D721Med (cell line): ENCODE measurements around the gene PANK4.

Experiments
- DNase-seq: peaks from one replicate; pipeline ENCODE4 v3.0.0; 2011; ENCODE audit warnings: low spot score; ENCODE audit not compliant: insufficient read length
- FAIRE-seq: peaks from 2 replicates; lab custom pipeline; 2011; peaks lifted over from hg19 to GRCh38; lab: Jason Lieb, UNC
- TF ChIP-seq, protein P1 (sequence below): IDR thresholded peaks from 2 replicates; pipeline ENCODE4 v1.5.1; 2012; ENCODE audit warnings: mild to moderate bottlenecking, control low read depth; ENCODE audit not compliant: insufficient read depth; ENCODE audit errors: missing control alignments

The PANK4 gene

DNA sequence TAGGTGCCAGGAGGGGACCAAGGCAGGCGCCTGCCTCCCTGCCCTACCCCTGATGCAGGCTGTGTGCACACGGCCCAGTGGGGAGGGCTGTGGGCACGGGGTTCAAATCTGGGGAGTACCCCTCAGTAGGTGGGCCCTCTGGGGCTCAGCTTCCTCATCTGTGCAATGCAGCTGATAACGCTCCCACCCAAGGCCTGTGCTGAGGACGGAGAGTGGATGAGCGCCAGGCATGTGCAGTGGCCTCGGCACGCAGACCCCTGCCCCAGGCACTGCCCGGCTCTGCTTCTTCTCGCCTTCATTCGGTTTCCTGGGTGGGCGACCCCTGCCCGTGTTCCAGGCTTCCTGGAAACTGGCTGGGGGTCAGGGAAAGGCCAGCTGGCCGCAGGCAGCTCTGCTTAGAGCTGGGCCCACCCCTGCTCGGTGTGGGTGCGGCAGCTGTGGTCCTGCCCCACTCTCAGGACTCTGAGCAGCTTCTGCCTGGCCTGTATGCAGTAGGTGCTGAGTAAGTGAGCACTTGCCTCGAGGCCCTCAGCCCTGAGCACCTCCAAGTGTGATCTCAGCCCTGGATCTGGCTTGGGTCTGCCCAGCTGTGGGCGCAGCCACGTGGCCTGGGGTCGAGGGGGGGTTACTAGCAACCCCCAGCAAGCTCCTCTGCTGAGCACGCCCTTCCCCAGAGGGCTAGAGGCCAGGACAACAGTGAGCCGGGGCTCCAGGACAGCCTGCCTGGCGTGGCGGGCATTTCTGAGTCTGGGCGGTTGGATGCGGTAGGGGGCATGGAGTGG lies 17.9 kb upstream of the PANK4 start:
- FAIRE-seq (no peak), DNase-seq (no peak)
- TF ChIP-seq, protein P1, sequence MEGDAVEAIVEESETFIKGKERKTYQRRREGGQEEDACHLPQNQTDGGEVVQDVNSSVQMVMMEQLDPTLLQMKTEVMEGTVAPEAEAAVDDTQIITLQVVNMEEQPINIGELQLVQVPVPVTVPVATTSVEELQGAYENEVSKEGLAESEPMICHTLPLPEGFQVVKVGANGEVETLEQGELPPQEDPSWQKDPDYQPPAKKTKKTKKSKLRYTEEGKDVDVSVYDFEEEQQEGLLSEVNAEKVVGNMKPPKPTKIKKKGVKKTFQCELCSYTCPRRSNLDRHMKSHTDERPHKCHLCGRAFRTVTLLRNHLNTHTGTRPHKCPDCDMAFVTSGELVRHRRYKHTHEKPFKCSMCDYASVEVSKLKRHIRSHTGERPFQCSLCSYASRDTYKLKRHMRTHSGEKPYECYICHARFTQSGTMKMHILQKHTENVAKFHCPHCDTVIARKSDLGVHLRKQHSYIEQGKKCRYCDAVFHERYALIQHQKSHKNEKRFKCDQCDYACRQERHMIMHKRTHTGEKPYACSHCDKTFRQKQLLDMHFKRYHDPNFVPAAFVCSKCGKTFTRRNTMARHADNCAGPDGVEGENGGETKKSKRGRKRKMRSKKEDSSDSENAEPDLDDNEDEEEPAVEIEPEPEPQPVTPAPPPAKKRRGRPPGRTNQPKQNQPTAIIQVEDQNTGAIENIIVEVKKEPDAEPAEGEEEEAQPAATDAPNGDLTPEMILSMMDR: no peak

DNA sequence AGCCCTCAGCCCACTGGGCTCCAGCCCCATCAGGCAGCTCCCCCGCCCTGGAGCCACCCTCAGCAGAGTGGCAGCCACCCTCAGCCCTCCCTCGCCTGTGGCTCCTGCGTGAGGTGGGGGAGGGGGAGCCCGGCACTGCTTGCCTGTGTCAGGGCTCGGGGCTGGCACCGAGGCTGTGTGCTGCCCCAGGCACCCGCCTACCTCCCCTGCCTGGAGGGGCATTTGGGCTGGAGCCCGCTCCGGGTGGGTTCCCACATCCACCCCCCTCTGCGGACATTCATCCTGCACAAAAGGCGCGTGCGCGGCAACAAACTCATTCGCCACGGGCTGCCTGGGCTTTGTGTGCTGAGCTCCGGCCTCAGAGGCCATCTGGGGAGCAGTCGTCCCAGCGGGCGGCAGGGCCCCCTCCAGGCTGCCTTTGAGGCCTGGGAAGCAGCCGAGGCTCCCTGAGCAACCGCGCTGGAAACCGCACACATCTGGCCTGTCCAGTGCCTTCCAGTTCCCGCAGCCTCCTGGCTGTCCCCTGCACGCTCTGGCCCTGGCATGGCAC lies 17.2 kb upstream of the PANK4 start:
- DNase-seq: no peak
- TF ChIP-seq, protein P1: no peak
- FAIRE-seq: no peak

DNA sequence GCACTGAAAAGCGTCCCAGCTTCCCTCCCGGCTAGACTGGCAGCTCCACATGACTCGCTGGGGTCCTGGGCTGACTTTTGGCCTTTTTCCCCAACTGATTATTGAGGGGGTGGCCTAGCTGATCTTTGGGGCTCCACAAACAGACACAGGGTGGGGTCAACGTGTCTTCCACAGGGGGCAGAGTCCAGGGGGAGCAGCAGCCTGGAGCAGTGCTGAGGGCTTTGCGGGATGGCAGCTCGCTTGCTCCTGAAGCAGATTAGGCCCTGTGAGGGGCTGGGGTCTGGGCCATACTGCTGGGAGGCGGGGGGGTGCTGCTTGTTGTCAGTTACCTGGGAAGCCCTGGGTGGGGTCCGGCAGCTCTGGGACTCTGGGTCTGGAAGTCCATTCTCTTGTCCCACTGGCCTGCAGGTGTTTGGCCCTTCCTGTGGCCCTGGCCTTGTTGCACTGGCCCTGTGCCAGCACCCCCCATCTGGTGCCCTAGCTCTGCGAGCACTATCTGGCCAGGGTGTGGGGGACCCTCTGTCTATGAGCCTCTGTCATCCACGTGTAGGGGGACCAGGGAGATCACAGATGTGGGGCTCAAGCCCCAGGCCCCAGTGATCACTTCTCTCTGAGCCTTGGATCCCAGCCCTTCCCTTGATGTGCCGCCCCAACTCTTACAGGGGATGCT lies 16.0 kb upstream of the PANK4 start:
- FAIRE-seq: no peak
- TF ChIP-seq, protein P1: no peak
- no peak for DNase-seq

DNA sequence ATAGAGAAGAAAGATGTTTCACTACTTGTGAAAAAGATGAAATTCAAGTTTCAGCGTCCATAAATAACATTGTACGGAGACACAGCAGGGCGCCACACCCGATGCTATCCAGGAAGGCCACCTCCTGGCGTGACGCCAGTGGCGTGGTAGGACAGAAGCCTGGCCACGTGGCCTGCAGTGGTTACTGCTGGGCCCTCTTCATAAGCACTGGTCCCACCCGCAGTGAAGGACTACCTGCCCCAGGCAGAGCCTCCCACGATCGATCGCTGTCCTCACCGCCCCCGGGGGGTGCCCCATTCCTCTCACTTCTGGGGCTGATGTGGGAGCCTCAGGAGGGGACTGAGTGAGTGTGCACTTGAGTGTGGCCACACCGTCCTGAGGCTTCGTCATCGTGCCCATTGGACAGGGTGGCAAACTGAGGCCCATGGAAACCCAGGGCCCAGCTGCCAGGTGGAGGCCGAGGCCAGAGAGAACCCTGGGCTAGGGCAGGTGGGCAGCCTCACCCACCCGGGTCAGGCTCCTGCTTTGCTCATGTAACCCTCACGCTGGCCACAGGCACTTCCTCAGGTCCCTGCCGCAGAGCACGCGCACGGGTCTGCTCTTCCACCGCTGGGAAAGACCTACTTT lies 15.3 kb upstream of the PANK4 start:
- no peak for FAIRE-seq

DNA sequence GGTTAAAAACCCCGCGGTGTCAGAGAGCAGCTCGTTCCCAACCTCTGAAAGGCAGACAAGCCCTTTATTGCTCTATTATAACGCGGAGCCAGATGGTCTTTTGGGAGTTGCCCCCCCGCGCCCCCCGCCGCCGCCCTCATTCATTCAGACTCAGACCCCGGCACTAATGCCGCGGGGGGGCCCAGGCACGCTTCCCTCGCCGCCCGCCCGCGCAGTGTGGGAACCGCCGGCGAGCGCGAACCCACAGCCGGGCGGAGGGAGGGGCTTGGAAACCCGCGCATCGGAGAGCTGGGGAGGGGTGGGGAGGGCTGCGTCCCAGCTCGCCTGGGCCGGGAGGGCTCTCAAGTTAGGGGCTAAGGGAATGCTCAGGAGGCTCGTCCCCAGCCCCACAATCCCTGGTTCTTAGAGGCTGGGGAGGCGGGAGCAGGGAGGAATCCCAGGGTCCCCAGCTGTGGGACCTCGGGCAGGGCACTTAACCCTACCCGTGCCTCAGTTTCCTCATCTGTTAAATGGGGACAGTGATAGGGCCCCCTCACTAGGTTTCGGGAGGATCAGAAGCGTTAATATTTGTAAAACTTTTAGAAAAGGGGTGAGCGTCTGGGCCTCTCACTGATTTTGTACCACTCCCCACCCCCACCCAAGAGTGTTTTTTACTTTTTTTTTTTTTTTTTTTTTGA lies 14.6 kb upstream of the PANK4 start:
- FAIRE-seq (no peak), DNase-seq (no peak)
- TF ChIP-seq, protein P1: no peak

More for the DNA sequence above, 15.3 kb upstream of the PANK4 start:
- TF ChIP-seq, protein P1: no peak
- no peak for DNase-seq

DNA sequence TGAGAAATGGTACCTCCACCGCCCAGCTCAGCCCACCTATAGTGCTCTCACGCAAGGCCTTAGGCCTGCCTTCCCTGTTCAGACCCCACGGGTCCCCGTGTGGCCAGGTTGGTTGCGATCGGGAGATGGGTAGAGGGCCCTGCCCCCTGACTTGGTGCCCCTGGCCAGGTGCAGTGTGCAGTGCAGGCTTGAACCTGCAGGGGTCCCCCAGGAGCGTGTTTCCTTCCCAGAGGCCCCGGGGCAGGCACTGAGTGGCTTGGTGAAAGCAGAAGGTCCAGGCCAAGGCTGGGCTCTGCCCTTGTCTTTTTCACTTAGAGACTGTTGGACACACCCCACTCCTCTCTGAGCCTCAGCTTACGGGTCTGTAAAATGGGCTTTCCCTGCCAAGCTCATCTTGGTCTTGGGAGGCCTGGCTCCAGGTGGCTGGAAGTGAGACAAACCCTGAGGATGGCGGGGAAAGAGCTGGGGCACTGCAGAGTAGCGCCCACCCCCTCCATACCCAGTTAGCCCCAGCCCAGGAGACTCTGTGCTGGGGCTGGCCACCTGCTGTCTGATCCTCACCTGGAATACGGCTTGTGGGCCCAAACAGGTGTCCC lies 13.0 kb upstream of the PANK4 start:
- TF ChIP-seq, protein P1: no peak
- DNase-seq: no peak
- no peak for FAIRE-seq
